Effector memory CD4-positive, alpha-beta T cell (primary cell): Measurements from ENCODE around the gene TOGARAM2.
"Not testable (repeated sequence)": the region's sequence is repeated elsewhere in the genome, so short reads cannot be mapped to it uniquely, and the experiment has no call there.

Experiments
- DNase-seq, 3 donors: peaks; one replicate each; pipeline ENCODE4 v3.0.0-alpha.2; 2020
- H3K27ac ChIP-seq: 2 replicates; pipeline ENCODE4 v1.7.0; 2013; ENCODE audit warnings: mild to moderate bottlenecking, low read length, moderate library complexity; ENCODE audit not compliant: insufficient read depth, poor library complexity, severe bottlenecking
- H3K27me3 ChIP-seq: replicated peaks from 2 replicates; pipeline ENCODE4 v1.7.0; 2013; ENCODE audit warnings: mild to moderate bottlenecking, low read length; ENCODE audit not compliant: insufficient read depth, control insufficient read depth, poor library complexity, severe bottlenecking
- H3K36me3 ChIP-seq: 2 replicates; pipeline ENCODE4 v1.7.0; 2013; ENCODE audit warnings: mild to moderate bottlenecking, low read length, moderate library complexity; ENCODE audit not compliant: control insufficient read depth, insufficient read depth
- H3K4me1 ChIP-seq: 2 replicates; pipeline ENCODE4 v1.7.0; 2013; ENCODE audit warnings: low read length, mild to moderate bottlenecking; ENCODE audit not compliant: control insufficient read depth, insufficient read depth, poor library complexity, severe bottlenecking
- H3K4me3 ChIP-seq: 2 replicates; pipeline ENCODE4 v1.7.0; 2013; ENCODE audit warnings: low read length, low read depth, mild to moderate bottlenecking; ENCODE audit not compliant: insufficient read depth, poor library complexity, severe bottlenecking
- H3K9me3 ChIP-seq: 2 replicates; pipeline ENCODE4 v1.7.0; 2013; ENCODE audit warnings: mild to moderate bottlenecking, low read length, moderate library complexity; ENCODE audit not compliant: control insufficient read depth

The TOGARAM2 gene

GRCh38 chr2:28975671-28976070, 5.4 kb upstream of the TOGARAM2 start:
- H3K4me3 ChIP-seq, result no peak overlapping the region
- no peaks in the 10 kb centered on the region for H3K9me3 ChIP-seq
- no peak overlapping the region for H3K27ac ChIP-seq
- no peak for DNase-seq
- H3K27me3 ChIP-seq, result no peaks in the 10 kb centered on the region
- H3K36me3 ChIP-seq, result no peaks in the 10 kb centered on the region
- peaks cover 5% of the 10 kb centered on the region for H3K4me1 ChIP-seq

- Histone ChIP-seq H3K27me3 (no peaks in the 10 kb centered on the region), H3K27ac (no peak overlapping the region), H3K4me3 (no peak overlapping the region), H3K4me1 (peaks cover 5% of the 10 kb centered on the region), H3K36me3 (no peaks in the 10 kb centered on the region), H3K9me3 (no peaks in the 10 kb centered on the region)
- DNase-seq, result no peak
These were observed 4.5 kb upstream of the TOGARAM2 start for GRCh38 chr2:28976584-28976983.

DNA sequence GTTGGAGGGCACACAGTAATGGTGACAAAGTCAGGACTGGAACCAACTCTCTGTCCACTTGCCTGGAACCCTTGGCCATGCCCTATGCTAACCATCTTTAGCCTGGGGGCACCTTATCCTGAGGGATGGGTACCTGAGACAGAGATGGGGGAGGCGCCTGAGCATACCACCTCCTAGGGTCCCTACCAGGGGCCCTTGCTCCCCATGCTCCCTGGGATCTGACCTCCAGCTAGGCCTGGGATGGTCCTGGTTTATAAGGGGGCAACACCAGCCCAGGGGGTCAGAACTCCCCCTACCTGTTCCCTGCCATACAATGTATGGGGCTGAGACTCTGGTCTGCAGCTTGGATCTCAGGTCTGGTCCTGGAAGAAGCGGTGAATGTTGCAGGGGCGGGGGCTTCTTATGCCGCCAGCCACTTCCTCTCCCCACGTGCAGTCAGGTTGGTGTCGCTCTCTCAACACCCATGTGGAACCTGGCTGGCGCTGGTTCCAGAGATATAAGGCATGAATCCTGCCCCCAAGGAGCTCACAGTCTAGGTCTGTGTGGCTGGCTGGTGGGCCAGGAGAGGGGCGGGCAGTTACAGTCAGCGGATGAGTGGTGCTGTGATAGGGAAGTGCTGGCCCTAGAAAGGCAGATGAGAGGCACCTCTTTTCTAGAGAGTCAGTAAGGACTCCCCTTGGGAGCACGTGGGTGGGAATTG, 3.8 kb upstream of the TOGARAM2 start:
- Histone ChIP-seq H3K27me3 (no peaks in the 10 kb centered on the region), H3K27ac (no peak overlapping the region), H3K4me1 (peaks cover 5% of the 10 kb centered on the region), H3K9me3 (no peaks in the 10 kb centered on the region), H3K36me3 (no peaks in the 10 kb centered on the region), H3K4me3 (no peak overlapping the region)
- DNase-seq, result no peak

DNA sequence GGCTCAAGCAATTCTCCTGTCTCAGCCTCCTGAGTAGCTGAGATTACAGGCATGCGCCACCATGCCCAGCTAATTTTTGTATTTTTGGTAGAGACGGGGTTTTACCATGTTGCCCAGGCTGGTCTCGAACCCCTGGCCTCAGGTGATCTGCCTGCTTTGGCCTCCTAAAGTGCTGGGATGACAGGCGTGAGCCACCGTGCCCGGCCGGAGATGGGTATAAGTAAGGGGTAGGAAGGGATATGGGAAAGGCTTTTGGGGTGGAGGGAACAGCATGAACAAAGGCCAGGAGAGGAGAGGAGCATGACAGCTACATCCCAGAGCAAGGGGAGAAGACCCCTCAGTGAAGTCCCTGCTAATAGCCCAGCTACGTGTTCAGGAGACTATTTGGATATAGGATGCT, 3.1 kb upstream of the TOGARAM2 start:
- not testable (repeated sequence) for H3K36me3 ChIP-seq, H3K4me1 ChIP-seq, DNase-seq, H3K9me3 ChIP-seq, H3K27ac ChIP-seq, H3K4me3 ChIP-seq, H3K27me3 ChIP-seq

GRCh38 chr2:28978606-28979005, 2.5 kb upstream of the TOGARAM2 start:
- no peaks in the 10 kb centered on the region for H3K9me3 ChIP-seq
- no peaks in the 10 kb centered on the region for H3K27me3 ChIP-seq

DNA sequence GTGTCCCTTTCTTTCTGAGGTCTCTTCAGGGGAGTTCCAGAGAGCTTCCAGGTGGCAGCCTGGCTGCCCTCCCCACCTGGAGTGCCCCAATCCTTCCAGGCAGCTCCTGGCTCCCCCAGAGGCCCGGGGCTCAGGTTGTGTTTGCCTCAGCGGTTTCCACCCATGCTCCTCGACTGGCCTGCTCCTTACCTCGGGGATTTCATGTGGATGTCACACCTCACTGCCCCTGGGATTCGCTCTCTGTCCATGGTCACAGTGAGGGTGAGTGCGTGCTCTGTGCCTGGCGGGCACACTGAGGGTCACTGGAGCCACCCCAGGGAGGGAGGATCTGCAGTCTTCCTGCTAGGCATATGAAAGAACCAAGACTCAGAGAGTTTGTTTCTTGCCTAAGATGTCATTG, 2.1 kb upstream of the TOGARAM2 start:
- Histone ChIP-seq H3K36me3 (no peaks in the 10 kb centered on the region), H3K4me1 (no peaks in the 10 kb centered on the region), H3K27me3 (no peaks in the 10 kb centered on the region), H3K9me3 (no peaks in the 10 kb centered on the region), H3K27ac (no peak overlapping the region), H3K4me3 (no peak overlapping the region)
- no peak for DNase-seq

More at GRCh38 chr2:28978606-28979005, 2.5 kb upstream of the TOGARAM2 start:
- DNase-seq, result no peak
- Histone ChIP-seq H3K27ac (no peak overlapping the region), H3K4me1 (no peaks in the 10 kb centered on the region), H3K36me3 (no peaks in the 10 kb centered on the region), H3K4me3 (no peak overlapping the region)

DNA sequence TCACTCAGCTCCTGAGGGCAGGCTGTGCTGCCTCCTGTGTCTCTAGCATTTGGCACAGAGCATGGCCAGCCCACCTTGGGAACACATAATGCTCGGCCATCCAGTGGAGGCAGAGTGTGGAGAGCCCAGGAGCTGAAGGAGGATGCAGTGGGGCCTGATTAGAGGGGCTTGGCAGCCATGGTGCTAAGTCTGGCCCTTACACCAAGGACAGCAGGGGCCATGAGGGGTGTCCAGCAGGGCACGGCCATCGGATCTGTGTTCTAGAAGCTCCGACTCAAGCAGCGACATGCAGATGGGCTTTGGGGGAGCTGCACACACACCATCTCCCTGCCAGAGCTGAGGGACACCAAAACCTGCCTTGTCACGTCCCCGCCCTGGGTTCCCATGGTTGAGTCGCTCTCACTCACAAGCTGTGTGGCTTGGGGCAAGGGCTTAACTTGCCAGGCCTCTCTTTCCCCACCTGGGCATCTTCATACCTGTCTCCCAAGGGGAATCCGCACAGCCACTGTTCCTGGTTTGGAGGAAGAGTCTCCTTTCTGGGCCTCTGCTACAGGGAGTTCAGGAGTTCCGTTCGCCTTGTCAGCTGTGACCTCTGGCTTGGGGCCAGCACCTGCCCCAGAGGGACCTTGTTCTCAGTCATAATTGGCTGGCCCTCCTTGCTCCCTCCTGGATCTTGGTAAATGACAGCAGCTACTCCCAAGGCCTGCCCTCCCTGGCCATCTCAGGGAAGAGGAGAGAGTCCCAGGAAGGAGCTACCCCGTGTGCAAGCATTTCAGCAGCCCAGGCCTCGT, 1.3 kb upstream of the TOGARAM2 start:
- Histone ChIP-seq H3K36me3 (no peaks in the 10 kb centered on the region), H3K4me1 (no peaks in the 10 kb centered on the region), H3K27me3 (no peaks in the 10 kb centered on the region), H3K9me3 (no peaks in the 10 kb centered on the region), H3K4me3 (no peak overlapping the region), H3K27ac (no peak overlapping the region)
- no peak for DNase-seq

DNA sequence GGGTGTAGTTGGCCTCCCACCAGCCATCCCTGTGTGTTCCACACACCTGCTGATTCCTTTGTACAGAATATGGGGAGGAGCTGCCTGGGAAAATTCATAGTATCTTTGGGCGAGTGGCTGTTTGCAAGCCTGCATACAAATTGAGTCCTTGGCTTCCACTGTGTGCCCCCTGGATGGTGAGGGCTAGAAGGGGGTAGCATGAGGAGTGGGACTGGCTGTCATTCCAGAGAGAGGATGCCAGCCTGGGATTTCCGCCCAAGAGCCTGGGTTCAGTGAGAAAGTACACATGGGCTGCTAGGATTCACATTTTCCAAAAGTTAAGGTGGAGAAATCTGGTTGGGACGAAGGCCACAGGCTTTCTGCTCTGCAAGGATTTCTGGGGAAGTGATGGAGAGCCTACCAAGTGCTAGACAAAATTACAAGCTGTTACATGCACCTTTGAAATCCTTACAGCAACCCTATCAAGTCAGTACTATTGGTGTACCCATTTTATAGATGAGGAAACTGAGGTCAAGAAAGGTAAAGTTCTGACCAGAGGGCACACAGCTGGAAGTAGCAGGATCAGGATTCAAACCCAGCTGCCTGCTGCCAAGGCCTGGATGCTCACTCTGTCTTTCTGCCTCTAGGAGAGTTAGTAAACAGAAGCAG, 606 bp upstream of the TOGARAM2 start:
- Histone ChIP-seq H3K4me3 (no peak overlapping the region), H3K9me3 (no peaks in the 10 kb centered on the region), H3K27ac (no peak overlapping the region), H3K36me3 (no peaks in the 10 kb centered on the region), H3K27me3 (no peaks in the 10 kb centered on the region), H3K4me1 (no peaks in the 10 kb centered on the region)
- no peak for DNase-seq

GRCh38 chr2:28981620-28982376, 700 bp downstream of the TOGARAM2 start:
- no peaks in the 10 kb centered on the region for H3K27me3 ChIP-seq
- no peak overlapping the region for H3K4me3 ChIP-seq
- no peaks in the 10 kb centered on the region for H3K36me3 ChIP-seq
- no peaks in the 10 kb centered on the region for H3K4me1 ChIP-seq
- no peak for DNase-seq
- no peaks in the 10 kb centered on the region for H3K9me3 ChIP-seq
- H3K27ac ChIP-seq, result no peak overlapping the region
